H1 (cell line): Measurements from ENCODE around the gene SLC25A21. TPM values are rescaled to one million over a fixed set of nuclear protein-coding genes. Genes with fewer than 3 reads are reported as not detected.

Experiments
- CTCF ChIA-PET: fragments of 300-600 bp; sonication (Branson Sonifier 250); formaldehyde crosslinking; loops from one replicate; lab custom pipeline; 2021; ENCODE audit not compliant: partially characterized antibody; lab: Charles Lee
- POLR2A ChIA-PET: fragments of 300-600 bp; sonication (Branson Sonifier 250); formaldehyde crosslinking; loops from one replicate; lab custom pipeline; 2021; ENCODE audit warnings: inconsistent platforms; ENCODE audit not compliant: partially characterized antibody; lab: Charles Lee
- DNase-seq, 2 experiments: peaks; one replicate each; pipeline versions ENCODE4 v3.0.0 to v3.0.0-alpha.2; 2010 to 2022; ENCODE audit warnings: low spot score in 2 of 2, low read depth in 1 of 2, mixed read lengths in 1 of 2
- FAIRE-seq: peaks from 2 replicates; lab custom pipeline; 2011; peaks lifted over from hg19 to GRCh38; lab: Jason Lieb, UNC
- H2AFZ ChIP-seq: 2 replicates; pipeline ENCODE4 v1.8.1; 2012; ENCODE audit warnings: low read length, inconsistent platforms
- H2AK5ac ChIP-seq: 2 replicates; pipeline ENCODE4 v1.6.1; 2013; ENCODE audit warnings: low read depth, low read length
- H2BK120ac ChIP-seq: replicated peaks from 2 replicates; pipeline ENCODE3; 2013; ENCODE audit warnings: low read depth, low read length, inconsistent platforms
- H2BK12ac ChIP-seq: 2 replicates; pipeline ENCODE4 v1.6.1; 2013; ENCODE audit warnings: low read depth, low read length
- H2BK15ac ChIP-seq: 2 replicates; pipeline ENCODE4 v1.6.1; 2013; ENCODE audit warnings: low read length
- H2BK20ac ChIP-seq: 2 replicates; pipeline ENCODE4 v1.6.1; 2013; ENCODE audit warnings: low read length
- H2BK5ac ChIP-seq: 2 replicates; pipeline ENCODE4 v1.6.1; 2013; ENCODE audit warnings: low read depth, low read length
- H3K14ac ChIP-seq: 2 replicates; pipeline ENCODE4 v1.6.1; 2013; ENCODE audit warnings: inconsistent platforms; ENCODE audit not compliant: insufficient read length
- H3K18ac ChIP-seq: 2 replicates; pipeline ENCODE4 v1.6.1; 2013; ENCODE audit warnings: low read length; ENCODE audit errors: extremely low read depth
- H3K23ac ChIP-seq: 2 replicates; pipeline ENCODE4 v1.6.1; 2013; ENCODE audit warnings: inconsistent platforms; ENCODE audit not compliant: insufficient read length
- H3K23me2 ChIP-seq: 2 replicates; pipeline ENCODE4 v1.6.1; 2013; ENCODE audit warnings: low read depth, low read length
- H3K27ac ChIP-seq: 2 replicates; pipeline ENCODE4 v1.6.1; 2011; ENCODE audit warnings: low read depth, low read length, inconsistent platforms
- H3K27me3 ChIP-seq, 4 experiments: replicated peaks in 1 of 4; 1 replicate in 1 of 4; 2 replicates in 3 of 4; pipeline versions ENCODE4 v1.6.1 to v1.8.1; 2011 to 2013; ENCODE audit warnings: low read length in 3 of 4, mild to moderate bottlenecking in 3 of 4, inconsistent platforms in 2 of 4, mixed read lengths in 2 of 4, moderate library complexity in 1 of 4; ENCODE audit not compliant: control insufficient read depth in 3 of 4, insufficient read depth in 3 of 4; ENCODE audit errors: extremely low read depth in 1 of 4
- H3K36me3 ChIP-seq, 4 experiments: 2 replicates each; pipeline versions ENCODE4 v1.6.1 to v1.8.1; 2011 to 2013; ENCODE audit warnings: mild to moderate bottlenecking in 4 of 4, low read length in 3 of 4, moderate library complexity in 2 of 4, control low read depth in 1 of 4, inconsistent platforms in 1 of 4; ENCODE audit not compliant: insufficient read depth in 4 of 4, control insufficient read depth in 2 of 4
- H3K4ac ChIP-seq: replicated peaks from 2 replicates; pipeline ENCODE3; 2013; ENCODE audit warnings: low read length, low read depth, mixed read lengths, inconsistent platforms; ENCODE audit not compliant: insufficient read length
- H3K4me1 ChIP-seq, 4 experiments: replicated peaks in 1 of 4; 1 replicate in 1 of 4; 2 replicates in 3 of 4; pipeline versions ENCODE4 v1.6.1 to v1.8.1; 2011 to 2013; ENCODE audit warnings: low read length in 3 of 4, inconsistent platforms in 2 of 4, mixed read lengths in 1 of 4; ENCODE audit not compliant: insufficient read depth in 4 of 4, control insufficient read depth in 3 of 4
- H3K4me2 ChIP-seq, 2 experiments: 2 replicates each; pipeline versions ENCODE4 v1.6.1 to v1.8.1; 2011 to 2013; ENCODE audit warnings: low read depth in 2 of 2, low read length in 2 of 2, control low read depth in 1 of 2, inconsistent platforms in 1 of 2, mild to moderate bottlenecking in 1 of 2; ENCODE audit not compliant: insufficient read depth in 1 of 2
- H3K4me3 ChIP-seq, 4 experiments: fragments of 200-600, 300-600 bp in 1 of 4; sonication (generic), shearing (Covaris generic), sonication (Bioruptor Twin) in 1 of 4; 2 replicates each; pipeline versions ENCODE4 v1.5.1 to v1.8.1; 2011 to 2016; ENCODE audit warnings: low read length in 4 of 4, low read depth in 3 of 4, control low read depth in 2 of 4, inconsistent platforms in 2 of 4, mild to moderate bottlenecking in 2 of 4, mixed read lengths in 1 of 4, moderate library complexity in 1 of 4; ENCODE audit not compliant: insufficient read depth in 2 of 4; ENCODE audit errors: extremely low read depth in 1 of 4
- H3K56ac ChIP-seq: replicated peaks from 2 replicates; pipeline ENCODE3; 2013; ENCODE audit warnings: low read depth, mild to moderate bottlenecking, mixed read lengths, low read length, inconsistent platforms; ENCODE audit not compliant: insufficient read length
- H3K79me1 ChIP-seq: 2 replicates; pipeline ENCODE4 v1.6.1; 2013; ENCODE audit warnings: low read depth, low read length, control low read depth
- H3K79me2 ChIP-seq, 2 experiments: 2 replicates each; pipeline versions ENCODE4 v1.6.1 to v1.8.1; 2012 to 2013; ENCODE audit warnings: low read length in 2 of 2, mild to moderate bottlenecking in 2 of 2, inconsistent platforms in 1 of 2; ENCODE audit not compliant: insufficient read depth in 2 of 2, control insufficient read depth in 1 of 2
- H3K9ac ChIP-seq, 4 experiments: replicated peaks in 1 of 4; 1 replicate in 1 of 4; 2 replicates in 3 of 4; pipeline versions ENCODE4 v1.6.1 to v1.8.1; 2011 to 2013; ENCODE audit warnings: low read depth in 3 of 4, low read length in 3 of 4, control low read depth in 2 of 4, mild to moderate bottlenecking in 2 of 4, moderate library complexity in 2 of 4, inconsistent platforms in 1 of 4; ENCODE audit errors: extremely low read depth in 1 of 4
- H3K9me3 ChIP-seq, 2 experiments: 2 replicates each; pipeline versions ENCODE4 v1.6.1 to v1.8.1; 2012 to 2013; ENCODE audit warnings: mild to moderate bottlenecking in 2 of 2, moderate library complexity in 2 of 2, control low read depth in 1 of 2, inconsistent platforms in 1 of 2, low read depth in 1 of 2, low read length in 1 of 2, mixed read lengths in 1 of 2; ENCODE audit not compliant: insufficient read depth in 2 of 2
- H4K20me1 ChIP-seq, 2 experiments: replicated peaks in 1 of 2; 2 replicates each; pipeline versions ENCODE3 to v1.8.1; 2011 to 2013; ENCODE audit warnings: inconsistent platforms in 2 of 2, low read length in 2 of 2, mild to moderate bottlenecking in 1 of 2; ENCODE audit not compliant: insufficient read depth in 2 of 2, control insufficient read depth in 1 of 2
- H4K5ac ChIP-seq: 2 replicates; pipeline ENCODE4 v1.6.1; 2013; ENCODE audit warnings: low read length, low read depth, mixed read lengths, inconsistent platforms; ENCODE audit not compliant: insufficient read length
- H4K8ac ChIP-seq: 2 replicates; pipeline ENCODE4 v1.8.0; 2013; ENCODE audit warnings: mild to moderate bottlenecking, moderate library complexity, low read length, inconsistent platforms; ENCODE audit not compliant: insufficient read depth; ENCODE audit errors: extremely low read depth
- H4K91ac ChIP-seq: replicated peaks from 2 replicates; pipeline ENCODE3; 2013; ENCODE audit warnings: low read length, mixed read lengths, inconsistent platforms; ENCODE audit not compliant: insufficient read length
- BRCA1 ChIP-seq: IDR thresholded peaks from 2 replicates; pipeline ENCODE4 v1.6.1; 2012; ENCODE audit warnings: low read depth, low read length, improper control_type of control experiment
- CHD1 ChIP-seq: IDR thresholded peaks from 2 replicates; pipeline ENCODE4 v1.6.1; 2012; ENCODE audit warnings: low read depth, low read length, improper control_type of control experiment
- MAFK ChIP-seq: IDR thresholded peaks from 2 replicates; pipeline ENCODE4 v1.6.1; 2012; ENCODE audit warnings: low read depth, mild to moderate bottlenecking, improper control_type of control experiment, low read length
- NRF1 ChIP-seq: IDR thresholded peaks from 2 replicates; pipeline ENCODE4 v1.6.1; 2011; ENCODE audit warnings: mild to moderate bottlenecking, low read depth, low read length, improper control_type of control experiment
- POU5F1 ChIP-seq: IDR thresholded peaks from 2 replicates; pipeline ENCODE4 v1.6.1; 2011; ENCODE audit warnings: low read depth, mild to moderate bottlenecking, low read length, moderate library complexity
- RAD21 ChIP-seq, 2 experiments: IDR thresholded peaks in 1 of 2; conservative IDR thresholded peaks in 1 of 2; 2 replicates each; pipeline ENCODE4 v1.6.1; 2011; ENCODE audit warnings: low read depth in 2 of 2, low read length in 2 of 2, improper control_type of control experiment in 1 of 2, inconsistent platforms in 1 of 2, mild to moderate bottlenecking in 1 of 2, moderate library complexity in 1 of 2
- SIRT6 ChIP-seq: IDR thresholded peaks from one replicate; pipeline ENCODE4 v1.7.1; 2012; ENCODE audit warnings: low read length, inconsistent platforms
- SP4 ChIP-seq: IDR thresholded peaks from 2 replicates; pipeline ENCODE4 v1.6.1; 2012; ENCODE audit warnings: low read length, inconsistent platforms
- WGBS, 2 experiments: shearing (Covaris generic) in 1 of 2; methylation state at CpG; one replicate each; pipeline versions ENCODE4 v1.1.6 to v1.1.7; 2013 to 2015; ENCODE audit warnings: low lambda C conversion rate in 2 of 2, mixed read lengths in 2 of 2, inconsistent platforms in 1 of 2, low coverage in 1 of 2, missing lambda C conversion rate in 1 of 2; ENCODE audit not compliant: insufficient replicate concordance in 2 of 2, insufficient coverage in 1 of 2, insufficient read length in 1 of 2; ENCODE audit errors: extremely low coverage in 1 of 2, missing lambda C conversion rate in 1 of 2; 5-methylcytosine and 5-hydroxymethylcytosine counted together
- polyA plus RNA-seq, 7 experiments: library from polyadenylated mRNA; depleted of rRNA in 3 of 7; stranded (reverse) in 5 of 7; unstranded in 2 of 7; fragments of >200 nt in 5 of 7; fragments of 200-250 nt in 2 of 7; gene quantifications; 1 replicate in 5 of 7; 2 replicates in 1 of 7; 4 replicates in 1 of 7; pipeline versions ENCODE4 v1.2.1 to v1.2.3, GENCODE V29; 2011 to 2013; ENCODE audit warnings: missing spikeins in 2 of 7, mixed read lengths in 2 of 7
- total RNA-seq: library from RNA; stranded (reverse); fragmentation: NEBNext Ultra II Directional; extraction: Animal tissue kit (Norgen Biotek cat#: 25700); gene quantifications from 2 replicates; pipeline ENCODE4 v1.2.1, GENCODE V29; 2021

SLC25A21 gene
- total and polyA plus RNA-seq, 2 of the 8 experiments (the other 6 are each of a cell fraction or from before 2014, with no cell fraction given), result 6.9 to 15.7 TPM

DNA sequence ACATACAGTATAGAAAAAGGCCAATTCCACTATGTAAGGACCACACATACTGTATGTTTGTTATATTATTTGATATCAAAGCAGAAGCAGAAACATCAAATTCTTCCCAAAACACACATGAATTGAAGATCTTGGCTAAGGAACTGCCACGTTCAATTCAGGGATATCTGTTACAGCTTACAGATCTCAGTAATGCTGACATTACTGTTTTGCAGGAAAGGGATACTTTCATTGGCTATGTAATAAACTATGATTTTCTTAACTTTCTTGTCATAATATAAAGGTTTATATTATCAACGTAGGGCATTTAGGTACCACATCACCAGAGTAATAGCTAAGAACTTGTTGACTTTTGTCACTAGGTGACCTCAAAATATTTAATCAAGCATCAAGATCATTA is 362.2 kb downstream of the SLC25A21 start:
- H3K56ac ChIP-seq, result no peak overlapping the region
- H2BK5ac ChIP-seq, result no peak overlapping the region
- no peak overlapping the region for H2AFZ ChIP-seq
- H3K4me2 ChIP-seq, result no peak overlapping the region
- no peak overlapping the region for H2BK120ac ChIP-seq
- no peak overlapping the region for H3K9ac ChIP-seq
- 90% methylated on average over 2 of the region's 2 CpGs; no CpG with 5 or more reads in 1 of the 2 experiments for WGBS, 2 experiments
- no peak overlapping the region for H3K27ac ChIP-seq
- H3K4ac ChIP-seq, result no peak overlapping the region
- ChIA-PET POLR2A (no interaction called here), CTCF (interaction anchor here (0.9 to 1.6 kb wide), 5 partner anchors 8 to 163 kb away, joined by 3 to 5 read pairs (median 3); no protein-coding TSS in a partner anchor)
- DNase-seq, result no peak
- no peak overlapping the region for H4K91ac ChIP-seq
- TF ChIP-seq NRF1, result no peak
- TF ChIP-seq RAD21 (IDR thresholded peaks at IDR 0.05 in 1 of 2, conservative IDR thresholded peaks at IDR 0.05 in 1 of 2; ENCODE audit: low read depth in 2 of 2, low read length in 2 of 2), result no peak
- no peak for TF ChIP-seq MAFK
- no peak for TF ChIP-seq BRCA1
- no peak for TF ChIP-seq CHD1
- TF ChIP-seq POU5F1, result no peak
- TF ChIP-seq SP4, result no peak
- TF ChIP-seq SIRT6, result no peak
- no peaks in the 10 kb centered on the region for H3K79me2 ChIP-seq
- H3K79me1 ChIP-seq, result no peaks in the 10 kb centered on the region
- H2BK15ac ChIP-seq, result no peak overlapping the region
- no peak overlapping the region for H2BK12ac ChIP-seq
- no peak overlapping the region for H3K18ac ChIP-seq
- H3K27me3 ChIP-seq, result no peaks in the 10 kb centered on the region
- FAIRE-seq, result no peak
- no peaks in the 10 kb centered on the region for H3K9me3 ChIP-seq
- H2BK20ac ChIP-seq, result no peak overlapping the region
- no peak overlapping the region for H4K5ac ChIP-seq
- H3K23me2 ChIP-seq, result no peaks in the 10 kb centered on the region
- H3K36me3 ChIP-seq, result no peaks in the 10 kb centered on the region
- no peak overlapping the region for H4K8ac ChIP-seq
- no peak overlapping the region for H3K14ac ChIP-seq
- no peak overlapping the region for H3K23ac ChIP-seq
- no peaks in the 10 kb centered on the region for H4K20me1 ChIP-seq
- H2AK5ac ChIP-seq, result no peak overlapping the region
- H3K4me1 ChIP-seq, result peaks cover 0 to under 1% (median 0%) of the 10 kb centered on the region in 4 experiments; a peak in 1 of 7 replicates
- H3K4me3 ChIP-seq, result no peak overlapping the region
